ENCODE measurements around the gene ODC1. TPM values are rescaled to one million over a fixed set of nuclear protein-coding genes. Genes with fewer than 3 reads are reported as not detected.
"Not testable (repeated sequence)": the region's sequence is repeated elsewhere in the genome, so short reads cannot be mapped to it uniquely, and the experiment has no call there.

ODC1 gene
- total RNA-seq, 1 experiment from 2014 or later: 231 TPM

GRCh38 chr2:10457846-10458598, 9.9 kb upstream of the ODC1 start:
- CTCF ChIA-PET: no interaction called here

DNA sequence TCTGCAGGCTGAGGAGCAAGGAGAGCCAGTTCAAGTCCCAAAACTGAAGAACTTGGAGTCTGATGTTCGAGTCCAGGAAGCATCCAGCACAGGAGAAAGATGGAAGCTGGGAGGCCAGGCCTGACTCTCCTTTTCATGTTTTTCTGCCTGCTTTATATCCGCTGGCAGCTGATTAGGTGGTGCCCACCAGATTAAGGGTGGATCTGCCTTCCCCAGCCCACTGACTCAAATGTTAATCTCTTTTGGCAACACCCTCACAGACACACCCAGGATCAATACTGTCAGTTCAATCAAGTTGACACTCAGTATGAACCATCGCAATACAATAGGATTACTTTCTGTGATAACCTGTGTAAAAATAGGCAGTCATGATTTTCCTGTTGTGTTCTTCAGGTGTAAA, 9.1 kb upstream of the ODC1 start:
- RAD21 ChIA-PET (ENCODE audit: low non-redundant PET in 1 of 2, low total read pairs in 2 of 2, uncharacterized antibody in 2 of 2, unreplicated experiment in 2 of 2); H3K79me2 ChIP-seq (ENCODE audit: insufficient read depth, low read length); H2AFZ ChIP-seq (ENCODE audit: low read depth, low read length, poor library complexity, severe bottlenecking); BruUV-seq (replicated peaks); H3K9ac ChIP-seq (ENCODE audit: low read length); H3K36me3 ChIP-seq (ENCODE audit: control insufficient read depth in 1 of 2, insufficient read depth in 2 of 2, low read length in 2 of 2); H3K4me2 ChIP-seq (ENCODE audit: low read length); H3K9me2 ChIP-seq (ENCODE audit: insufficient read depth); H3K4me3 ChIP-seq (replicated peaks in 1 of 2; ENCODE audit: low read depth in 1 of 2, low read length in 2 of 2); CTCF ChIA-PET; H3K4me1 ChIP-seq (ENCODE audit: control insufficient read depth in 1 of 2, insufficient read depth in 2 of 2, low read length in 2 of 2); H4K20me1 ChIP-seq (ENCODE audit: insufficient read depth); ATAC-seq; intact Hi-C loops (cut with micrococcal nuclease); H3K27ac ChIP-seq (ENCODE audit: low read depth, low read length); DNase-seq (ENCODE audit: low read depth, low spot score); POLR2A ChIA-PET; H3K27me3 ChIP-seq (ENCODE audit: insufficient read depth, low read length); H3K9me3 ChIP-seq (ENCODE audit: control insufficient read depth in 1 of 2, insufficient read depth in 1 of 2, low read depth in 1 of 2, low read length in 2 of 2): not testable (repeated sequence)

More at GRCh38 chr2:10457846-10458598, 9.9 kb upstream of the ODC1 start:
- no peak for DNase-seq (ENCODE audit: low read depth, low spot score)
- TF ChIP-seq ZFX (IDR thresholded peaks at IDR 0.05) (no peak), EZH2phosphoT487 (IDR thresholded peaks at IDR 0.05; ENCODE audit: borderline replicate concordance) (no peak), RAD21 (IDR thresholded peaks at IDR 0.05; ENCODE audit: low read depth) (no peak), SP1 (IDR thresholded peaks at IDR 0.05; ENCODE audit: low read depth) (no peak)
- TF ChIP-seq, protein P1, sequence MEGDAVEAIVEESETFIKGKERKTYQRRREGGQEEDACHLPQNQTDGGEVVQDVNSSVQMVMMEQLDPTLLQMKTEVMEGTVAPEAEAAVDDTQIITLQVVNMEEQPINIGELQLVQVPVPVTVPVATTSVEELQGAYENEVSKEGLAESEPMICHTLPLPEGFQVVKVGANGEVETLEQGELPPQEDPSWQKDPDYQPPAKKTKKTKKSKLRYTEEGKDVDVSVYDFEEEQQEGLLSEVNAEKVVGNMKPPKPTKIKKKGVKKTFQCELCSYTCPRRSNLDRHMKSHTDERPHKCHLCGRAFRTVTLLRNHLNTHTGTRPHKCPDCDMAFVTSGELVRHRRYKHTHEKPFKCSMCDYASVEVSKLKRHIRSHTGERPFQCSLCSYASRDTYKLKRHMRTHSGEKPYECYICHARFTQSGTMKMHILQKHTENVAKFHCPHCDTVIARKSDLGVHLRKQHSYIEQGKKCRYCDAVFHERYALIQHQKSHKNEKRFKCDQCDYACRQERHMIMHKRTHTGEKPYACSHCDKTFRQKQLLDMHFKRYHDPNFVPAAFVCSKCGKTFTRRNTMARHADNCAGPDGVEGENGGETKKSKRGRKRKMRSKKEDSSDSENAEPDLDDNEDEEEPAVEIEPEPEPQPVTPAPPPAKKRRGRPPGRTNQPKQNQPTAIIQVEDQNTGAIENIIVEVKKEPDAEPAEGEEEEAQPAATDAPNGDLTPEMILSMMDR (IDR thresholded peaks at IDR 0.05 in 2 of 3, conservative IDR thresholded peaks at IDR 0.05 in 1 of 3; ENCODE audit: borderline replicate concordance in 1 of 3, insufficient read depth in 1 of 3, low read depth in 2 of 3, low read length in 2 of 3): no peak
- TF ChIP-seq, protein P2, sequence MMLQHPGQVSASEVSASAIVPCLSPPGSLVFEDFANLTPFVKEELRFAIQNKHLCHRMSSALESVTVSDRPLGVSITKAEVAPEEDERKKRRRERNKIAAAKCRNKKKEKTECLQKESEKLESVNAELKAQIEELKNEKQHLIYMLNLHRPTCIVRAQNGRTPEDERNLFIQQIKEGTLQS (IDR thresholded peaks at IDR 0.05): no peak
- no peaks in the 10 kb centered on the region for H3K9me3 ChIP-seq (ENCODE audit: control insufficient read depth in 1 of 2, insufficient read depth in 1 of 2, low read depth in 1 of 2, low read length in 2 of 2)
- no peaks in the 10 kb centered on the region for H3K9me2 ChIP-seq (ENCODE audit: insufficient read depth)
- H3K36me3 ChIP-seq (ENCODE audit: control insufficient read depth in 1 of 2, insufficient read depth in 2 of 2, low read length in 2 of 2): no peaks in the 10 kb centered on the region
- H2AFZ ChIP-seq (ENCODE audit: low read depth, low read length, poor library complexity, severe bottlenecking): no peak overlapping the region
- no peak overlapping the region for H3K4me3 ChIP-seq (replicated peaks in 1 of 2; ENCODE audit: low read depth in 1 of 2, low read length in 2 of 2)
- H3K27me3 ChIP-seq (ENCODE audit: insufficient read depth, low read length): no peaks in the 10 kb centered on the region
- ChIA-PET RAD21 (ENCODE audit: low non-redundant PET in 1 of 2, low total read pairs in 2 of 2, uncharacterized antibody in 2 of 2, unreplicated experiment in 2 of 2) (no interaction called here), POLR2A (interaction anchor here (1.2 kb wide), 1 partner anchor 10 kb away, joined by 3 read pairs; the partner anchor contains the start of gene ODC1)
- H3K4me1 ChIP-seq (ENCODE audit: control insufficient read depth in 1 of 2, insufficient read depth in 2 of 2, low read length in 2 of 2): peaks cover 0 to 5% of the 10 kb centered on the region in 2 experiments; a peak in 1 of 4 replicates
- no peak overlapping the region for H3K9ac ChIP-seq (ENCODE audit: low read length)
- no peak overlapping the region for H3K27ac ChIP-seq (ENCODE audit: low read depth, low read length)
- no peak for ATAC-seq
- no peaks in the 10 kb centered on the region for H4K20me1 ChIP-seq (ENCODE audit: insufficient read depth)
- H3K4me2 ChIP-seq (ENCODE audit: low read length): no peak overlapping the region
- intact Hi-C loops (cut with micrococcal nuclease): no loop called here
- BruUV-seq (replicated peaks): no TSS peak
- no peaks in the 10 kb centered on the region for H3K79me2 ChIP-seq (ENCODE audit: insufficient read depth, low read length)
